Suprapubic skin (tissue), 3 donors: ENCODE measurements around the gene BNIP5.

Source experiments
- EP300 ChIP-seq: sonication (generic); formaldehyde crosslinking; IDR thresholded peaks from one replicate; pipeline ENCODE4 v1.6.1; 2017; ENCODE audit warnings: antibody characterized with exemption
- POLR2A ChIP-seq, 2 donors: fragments of 450-650 bp; IDR thresholded peaks; one replicate each; pipeline ENCODE4 v1.6.1; 2017; ENCODE audit warnings: antibody characterized with exemption in 2 of 2, mild to moderate bottlenecking in 2 of 2, moderate library complexity in 2 of 2
- TF ChIP-seq, protein P1 (sequence below), 2 donors: fragments of 200-600 bp in 1 of 2; fragments of 450-650 bp in 1 of 2; sonication (generic) in 1 of 2; IDR thresholded peaks; one replicate each; pipeline ENCODE4 v1.5.1; 2016 to 2019; ENCODE audit warnings: antibody characterized with exemption in 2 of 2, mild to moderate bottlenecking in 1 of 2, moderate library complexity in 1 of 2

DNA sequence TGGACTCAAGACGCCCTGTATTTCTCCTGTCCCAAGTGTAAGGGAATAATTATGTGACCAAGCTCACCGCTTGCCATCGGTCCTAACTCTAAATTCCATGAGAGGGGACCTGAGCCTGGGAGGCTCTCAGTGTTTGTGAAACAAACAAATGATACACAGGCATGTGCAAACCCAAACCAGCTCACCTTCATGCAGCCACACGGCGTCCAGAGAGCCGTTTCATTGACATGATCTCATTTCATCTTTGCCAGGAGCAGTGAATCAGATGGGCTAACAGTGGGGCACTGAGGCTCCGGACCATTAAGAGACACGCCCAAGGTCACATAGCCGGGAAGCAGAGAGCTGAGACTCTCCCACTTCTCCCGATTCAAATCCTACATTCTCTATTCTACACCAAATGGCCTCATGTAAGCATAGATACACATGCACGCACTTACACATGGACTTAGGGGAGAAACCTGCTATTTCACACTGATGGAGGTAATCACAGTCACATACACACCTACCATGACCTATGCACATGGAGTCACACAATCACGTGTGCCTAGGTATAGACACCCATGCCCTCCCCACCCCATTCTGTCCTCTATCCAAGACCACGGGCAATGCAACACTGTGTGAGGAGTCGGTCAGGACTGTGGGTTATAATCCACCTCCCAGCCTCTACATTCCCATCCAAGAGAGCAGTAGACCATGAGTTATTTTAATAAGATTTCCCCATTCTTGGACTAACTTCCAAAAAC is 1.1 kb downstream of the BNIP5 start:
- TF ChIP-seq, protein P1, sequence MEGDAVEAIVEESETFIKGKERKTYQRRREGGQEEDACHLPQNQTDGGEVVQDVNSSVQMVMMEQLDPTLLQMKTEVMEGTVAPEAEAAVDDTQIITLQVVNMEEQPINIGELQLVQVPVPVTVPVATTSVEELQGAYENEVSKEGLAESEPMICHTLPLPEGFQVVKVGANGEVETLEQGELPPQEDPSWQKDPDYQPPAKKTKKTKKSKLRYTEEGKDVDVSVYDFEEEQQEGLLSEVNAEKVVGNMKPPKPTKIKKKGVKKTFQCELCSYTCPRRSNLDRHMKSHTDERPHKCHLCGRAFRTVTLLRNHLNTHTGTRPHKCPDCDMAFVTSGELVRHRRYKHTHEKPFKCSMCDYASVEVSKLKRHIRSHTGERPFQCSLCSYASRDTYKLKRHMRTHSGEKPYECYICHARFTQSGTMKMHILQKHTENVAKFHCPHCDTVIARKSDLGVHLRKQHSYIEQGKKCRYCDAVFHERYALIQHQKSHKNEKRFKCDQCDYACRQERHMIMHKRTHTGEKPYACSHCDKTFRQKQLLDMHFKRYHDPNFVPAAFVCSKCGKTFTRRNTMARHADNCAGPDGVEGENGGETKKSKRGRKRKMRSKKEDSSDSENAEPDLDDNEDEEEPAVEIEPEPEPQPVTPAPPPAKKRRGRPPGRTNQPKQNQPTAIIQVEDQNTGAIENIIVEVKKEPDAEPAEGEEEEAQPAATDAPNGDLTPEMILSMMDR (IDR thresholded peaks at IDR 0.05), result no peak
- TF ChIP-seq POLR2A (IDR thresholded peaks at IDR 0.05) (no peak), EP300 (no peak)
